Measurements from ENCODE around the gene RFX2. TPM values are rescaled to one million over a fixed set of nuclear protein-coding genes. Genes with fewer than 3 reads are reported as not detected.
"Not testable (repeated sequence)": the region's sequence is repeated elsewhere in the genome, so short reads cannot be mapped to it uniquely, and the experiment has no call there.

The RFX2 gene
- total RNA-seq, 6 experiments from 2014 or later, result 6.3 to 9.5 (median 6.9) TPM

DNA sequence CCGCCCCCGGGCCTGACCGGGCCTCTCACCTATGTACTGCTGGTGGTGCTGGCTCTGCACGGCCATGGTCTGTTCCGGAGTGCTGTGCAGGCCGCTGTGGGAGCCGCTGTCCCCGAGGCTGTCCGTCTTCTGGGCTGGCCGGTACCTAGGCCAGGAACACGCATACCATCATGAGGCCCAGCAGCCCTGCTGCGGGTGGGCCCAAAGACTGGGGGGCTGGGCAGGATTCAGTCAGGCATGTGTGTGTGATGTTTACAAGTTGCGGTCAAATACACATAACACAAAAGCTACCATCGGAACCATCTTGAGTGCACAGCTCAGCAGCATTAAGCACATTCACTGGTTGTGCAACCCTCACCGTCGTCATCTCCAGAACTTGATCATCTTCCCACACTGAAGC lies 100.2 kb downstream of the RFX2 start:
- Mint-ChIP-seq H3K27ac (no peak overlapping the region), H3K4me3 (no peak overlapping the region), H3K4me1 (ENCODE audit: low read depth) (peaks cover 14% of the 10 kb centered on the region), H3K27me3 (ENCODE audit: insufficient read depth) (peaks cover 3% of the 10 kb centered on the region; the same call in 1 of the 2 replicates), H3K36me3 (ENCODE audit: low read depth) (peaks cover 5% of the 10 kb centered on the region; the same call in 1 of the 2 replicates), H3K9me3 (no peaks in the 10 kb centered on the region)
- TF ChIP-seq, protein P1, sequence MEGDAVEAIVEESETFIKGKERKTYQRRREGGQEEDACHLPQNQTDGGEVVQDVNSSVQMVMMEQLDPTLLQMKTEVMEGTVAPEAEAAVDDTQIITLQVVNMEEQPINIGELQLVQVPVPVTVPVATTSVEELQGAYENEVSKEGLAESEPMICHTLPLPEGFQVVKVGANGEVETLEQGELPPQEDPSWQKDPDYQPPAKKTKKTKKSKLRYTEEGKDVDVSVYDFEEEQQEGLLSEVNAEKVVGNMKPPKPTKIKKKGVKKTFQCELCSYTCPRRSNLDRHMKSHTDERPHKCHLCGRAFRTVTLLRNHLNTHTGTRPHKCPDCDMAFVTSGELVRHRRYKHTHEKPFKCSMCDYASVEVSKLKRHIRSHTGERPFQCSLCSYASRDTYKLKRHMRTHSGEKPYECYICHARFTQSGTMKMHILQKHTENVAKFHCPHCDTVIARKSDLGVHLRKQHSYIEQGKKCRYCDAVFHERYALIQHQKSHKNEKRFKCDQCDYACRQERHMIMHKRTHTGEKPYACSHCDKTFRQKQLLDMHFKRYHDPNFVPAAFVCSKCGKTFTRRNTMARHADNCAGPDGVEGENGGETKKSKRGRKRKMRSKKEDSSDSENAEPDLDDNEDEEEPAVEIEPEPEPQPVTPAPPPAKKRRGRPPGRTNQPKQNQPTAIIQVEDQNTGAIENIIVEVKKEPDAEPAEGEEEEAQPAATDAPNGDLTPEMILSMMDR (IDR thresholded peaks at IDR 0.05), result no peak
- no peak for DNase-seq

DNA sequence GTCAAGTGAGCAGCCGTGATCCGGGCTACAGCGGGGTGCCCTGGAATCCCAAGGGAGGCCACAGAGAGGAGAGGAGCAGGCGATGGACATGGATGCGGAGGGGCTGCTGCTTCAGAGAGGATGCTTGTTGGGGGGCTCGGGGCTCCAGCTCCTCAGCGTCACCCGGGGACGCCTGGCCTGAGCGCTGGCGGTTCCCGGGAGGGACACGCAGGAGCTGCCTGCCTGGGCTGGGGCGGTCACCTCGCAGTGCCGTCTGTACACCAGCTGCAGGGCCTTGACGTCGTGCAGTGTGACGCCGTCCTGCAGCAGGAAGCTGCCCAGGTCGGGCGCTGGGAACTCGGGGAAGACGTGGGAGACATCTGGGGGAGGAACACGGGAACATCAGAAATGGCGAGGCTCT lies 102.4 kb downstream of the RFX2 start:
- H3K4me3 Mint-ChIP-seq, result no peak overlapping the region
- H3K27me3 Mint-ChIP-seq (ENCODE audit: insufficient read depth), result peaks cover 3% of the 10 kb centered on the region; the same call in 1 of the 2 replicates
- TF ChIP-seq, protein P1 (IDR thresholded peaks at IDR 0.05), result no peak
- no peak overlapping the region for H3K27ac Mint-ChIP-seq
- H3K4me1 Mint-ChIP-seq (ENCODE audit: low read depth), result peaks cover 8% of the 10 kb centered on the region
- H3K36me3 Mint-ChIP-seq (ENCODE audit: low read depth), result peaks cover 5% of the 10 kb centered on the region; the same call in 1 of the 2 replicates
- H3K9me3 Mint-ChIP-seq, result no peaks in the 10 kb centered on the region
- no peak for DNase-seq

DNA sequence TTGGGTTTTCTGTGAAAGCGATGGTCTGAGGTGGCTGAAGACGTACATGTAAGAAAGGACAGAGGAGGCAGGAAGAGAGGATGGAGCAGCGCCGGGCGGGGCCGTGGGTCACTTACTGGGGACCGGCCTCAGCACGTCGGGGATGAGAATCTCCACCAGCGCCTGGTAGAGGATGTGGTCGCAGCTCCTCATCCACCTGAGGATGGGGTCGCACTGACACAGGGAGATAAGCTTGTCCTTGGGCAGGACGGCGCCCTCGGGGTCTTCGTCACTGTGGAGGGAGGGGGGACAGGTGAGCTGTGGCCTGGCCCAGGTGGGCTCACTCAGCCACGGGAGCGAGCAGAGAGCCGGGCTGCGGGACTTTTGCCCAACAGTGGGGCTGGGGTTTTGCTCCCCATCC lies 103.4 kb downstream of the RFX2 start:
- Mint-ChIP-seq H3K4me3 (no peak overlapping the region), H3K36me3 (ENCODE audit: low read depth) (peaks cover 5% of the 10 kb centered on the region; the same call in 1 of the 2 replicates), H3K27ac (no peak overlapping the region), H3K9me3 (no peaks in the 10 kb centered on the region), H3K27me3 (ENCODE audit: insufficient read depth) (peaks cover 2% of the 10 kb centered on the region; the same call in 1 of the 2 replicates), H3K4me1 (ENCODE audit: low read depth) (peaks cover 3% of the 10 kb centered on the region)
- no peak for DNase-seq
- TF ChIP-seq, protein P1 (IDR thresholded peaks at IDR 0.05), result no peak

DNA sequence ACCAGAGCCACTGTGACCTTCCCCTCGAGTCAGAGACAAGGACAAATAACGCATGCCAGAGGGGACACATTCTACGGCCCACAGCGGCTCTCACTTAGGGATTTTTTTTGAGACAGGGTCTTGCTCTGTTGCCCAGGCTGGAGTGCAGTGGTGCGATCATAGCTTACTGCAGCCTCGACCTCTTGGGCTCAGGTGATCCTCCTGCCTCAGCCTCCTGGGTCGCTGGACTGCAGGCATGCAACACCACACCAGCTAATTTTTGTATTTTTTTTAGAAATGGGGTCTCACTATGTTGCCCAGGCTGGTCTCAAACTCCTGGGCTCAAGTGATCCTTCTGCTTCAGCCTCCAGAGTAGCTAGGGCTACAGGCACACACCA lies 104.2 kb downstream of the RFX2 start:
- H3K9me3 Mint-ChIP-seq; H3K36me3 Mint-ChIP-seq (ENCODE audit: low read depth); H3K4me3 Mint-ChIP-seq; H3K27ac Mint-ChIP-seq; H3K4me1 Mint-ChIP-seq (ENCODE audit: low read depth); H3K27me3 Mint-ChIP-seq (ENCODE audit: insufficient read depth); DNase-seq: not testable (repeated sequence)

DNA sequence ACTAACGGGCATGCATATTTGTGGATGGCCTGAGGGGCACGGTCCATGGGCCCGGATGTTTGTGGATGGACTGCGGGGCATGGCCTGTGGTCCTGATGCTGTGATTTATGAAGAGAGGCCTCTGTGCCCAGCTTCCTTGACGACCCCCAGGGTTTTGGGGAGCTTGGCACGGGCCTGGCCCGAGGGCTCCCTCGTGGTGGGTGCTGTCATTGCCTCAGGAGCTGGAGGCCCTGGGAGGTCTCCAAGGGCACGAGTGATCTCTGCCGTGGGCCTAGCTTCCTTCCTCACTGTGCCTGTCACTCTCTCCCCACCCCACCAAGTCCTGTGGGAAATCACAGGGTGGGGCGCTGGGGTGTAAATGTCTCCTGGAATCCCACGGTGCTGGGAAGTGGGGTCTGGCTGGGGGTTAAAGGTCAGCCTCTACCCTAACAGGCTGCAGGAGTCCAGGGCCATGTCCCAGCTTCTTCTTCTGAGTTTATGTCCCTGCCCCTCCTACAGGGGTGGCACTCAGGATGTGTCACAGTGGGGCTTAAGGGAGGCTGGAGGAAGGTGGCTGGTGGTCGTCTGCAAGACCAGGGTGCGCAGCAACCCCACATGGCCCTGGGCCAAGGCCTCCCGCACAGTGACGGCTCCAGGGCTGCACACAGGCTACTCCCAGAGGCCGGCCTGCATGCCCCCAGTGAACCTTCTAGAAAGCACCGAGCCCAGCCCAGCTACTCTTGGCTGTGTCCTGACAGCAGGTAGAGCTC lies 104.8 kb downstream of the RFX2 start:
- Mint-ChIP-seq H3K27me3 (ENCODE audit: insufficient read depth) (peaks cover 2% of the 10 kb centered on the region; the same call in 1 of the 2 replicates), H3K9me3 (no peaks in the 10 kb centered on the region), H3K27ac (no peak overlapping the region), H3K4me1 (ENCODE audit: low read depth) (no peaks in the 10 kb centered on the region), H3K36me3 (ENCODE audit: low read depth) (peaks cover 12% of the 10 kb centered on the region), H3K4me3 (no peak overlapping the region)
- no peak for DNase-seq
- TF ChIP-seq, protein P1 (IDR thresholded peaks at IDR 0.05), result no peak

DNA sequence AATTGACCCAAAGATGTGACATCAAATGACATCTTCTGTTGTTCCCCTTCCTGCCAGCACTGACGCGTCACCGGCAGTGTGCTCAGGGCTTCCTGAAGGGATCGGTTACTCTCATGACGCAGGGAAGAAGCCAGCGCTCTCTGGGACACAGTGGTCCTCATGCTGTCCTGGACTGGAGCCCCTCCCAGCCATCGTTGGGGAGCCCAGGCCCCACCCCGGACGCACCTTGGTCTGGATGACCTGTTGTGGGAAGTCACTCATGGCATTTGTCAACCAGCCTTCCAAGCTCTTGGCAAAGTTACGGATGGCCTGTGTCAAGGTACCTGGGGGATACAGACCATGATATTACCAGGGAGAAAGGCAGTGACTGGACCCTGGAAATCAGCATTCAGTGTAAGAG lies 106.3 kb downstream of the RFX2 start:
- H3K27ac Mint-ChIP-seq, result no peak overlapping the region
- no peaks in the 10 kb centered on the region for H3K9me3 Mint-ChIP-seq
- H3K4me1 Mint-ChIP-seq (ENCODE audit: low read depth), result no peaks in the 10 kb centered on the region
- peaks cover 2% of the 10 kb centered on the region; the same call in 1 of the 2 replicates for H3K27me3 Mint-ChIP-seq (ENCODE audit: insufficient read depth)
- H3K4me3 Mint-ChIP-seq, result no peak overlapping the region
- DNase-seq, result no peak
- peaks cover 22% of the 10 kb centered on the region for H3K36me3 Mint-ChIP-seq (ENCODE audit: low read depth)
- TF ChIP-seq, protein P1 (IDR thresholded peaks at IDR 0.05), result no peak

Measured in HFFc6 (cell line).